ENCODE measurements around the gene NSD2.

GRCh38 chr4:1885414-1885813 is 14.2 kb downstream of the NSD2 start:
- TF ChIP-seq CTCF (conservative IDR thresholded peaks at IDR 0.05 in 1 of 2, IDR thresholded peaks at IDR 0.05 in 1 of 2; ENCODE audit: extremely low read depth in 1 of 2, insufficient read depth in 1 of 2, low read depth in 1 of 2, low read length in 2 of 2), result no peak
- TF ChIP-seq EZH2 (IDR thresholded peaks at IDR 0.05; ENCODE audit: borderline replicate concordance, low read length), result no peak
